Dedifferentiated amniotic fluid mesenchymal stem cell (primary cell): ENCODE data around the gene RANBP9.
A peak's percentile ranks its signal among the peaks of the same experiment; 100 is the strongest.

ENCODE experiments used
- DNase-seq: peaks from one replicate; pipeline ENCODE4 v3.0.0-alpha.2; 2016; ENCODE audit errors: extremely low spot score

RANBP9 gene

GRCh38 chr6:13600036-13600435 is 111.6 kb downstream of the RANBP9 start:
- DNase-seq, result no peak

GRCh38 chr6:13597073-13597472 is 114.6 kb downstream of the RANBP9 start:
- no peak for DNase-seq

GRCh38 chr6:13593720-13594119 is 117.9 kb downstream of the RANBP9 start:
- no peak for DNase-seq

- DNase-seq, result no peak
Observed at GRCh38 chr6:13593103-13593502, 118.5 kb downstream of the RANBP9 start.

- no peak for DNase-seq
Observed at GRCh38 chr6:13591205-13591921, 120.3 kb downstream of the RANBP9 start.

- DNase-seq, result no peak
Observed at GRCh38 chr6:13590574-13591153, 121.0 kb downstream of the RANBP9 start.

GRCh38 chr6:13589801-13590200 is 121.8 kb downstream of the RANBP9 start:
- no peak for DNase-seq

- DNase-seq, result no peak
Observed at GRCh38 chr6:13586603-13587542, 124.8 kb downstream of the RANBP9 start.

GRCh38 chr6:13581700-13582229 is 129.9 kb downstream of the RANBP9 start:
- DNase-seq, result no peak

- no peak for DNase-seq
Observed at GRCh38 chr6:13579911-13580310, 131.7 kb downstream of the RANBP9 start.

- DNase-seq, result no peak
Observed at GRCh38 chr6:13577926-13578325, 133.7 kb downstream of the RANBP9 start.

GRCh38 chr6:13576017-13576416 is 135.6 kb downstream of the RANBP9 start:
- no peak for DNase-seq

- DNase-seq, result peak; percentile 70
Observed at GRCh38 chr6:13575377-13575775, 136.3 kb downstream of the RANBP9 start.

GRCh38 chr6:13574571-13575376 is 136.9 kb downstream of the RANBP9 start, which contains the start of gene SIRT5:
Gene SIRT5, plus strand, starts transcription at chr6:13574601. Its CDS starts 9,510 bp downstream, at chr6:13584111.
- DNase-seq, result peak; percentile 87

- peak; percentile 86 for DNase-seq
Observed at GRCh38 chr6:13574149-13574570, 137.5 kb downstream of the RANBP9 start.

- no peak for DNase-seq
Observed at GRCh38 chr6:13573669-13574110, 137.9 kb downstream of the RANBP9 start.

GRCh38 chr6:13572951-13573654 is 138.5 kb downstream of the RANBP9 start:
- DNase-seq, result no peak

GRCh38 chr6:13572240-13572639 is 139.4 kb downstream of the RANBP9 start:
- no peak for DNase-seq
